Measurements from ENCODE around the gene SRPK2. TPM values are rescaled to one million over a fixed set of nuclear protein-coding genes. Genes with fewer than 3 reads are reported as not detected.

The SRPK2 gene
- total and polyA plus RNA-seq, 2 of the 13 experiments (the other 11 are each of a cell fraction or from before 2014, with no cell fraction given) = 10.1 to 22.3 TPM

- TF ChIP-seq PRDM10 (CRISPR knock-in tag; IDR thresholded peaks at IDR 0.05; ENCODE audit: low read depth) (no peak), ZNF317 (CRISPR knock-in tag; IDR thresholded peaks at IDR 0.05) (no peak), ZNF766 (CRISPR knock-in tag; IDR thresholded peaks at IDR 0.05; ENCODE audit: borderline replicate concordance) (no peak)
Observed at GRCh38 chr7:105096306-105096705, 292.4 kb downstream of the SRPK2 start (continued).

GRCh38 chr7:105094966-105095365 lies 293.8 kb downstream of the SRPK2 start:
- no peak overlapping the region for H3K4me3 ChIP-seq (replicated peaks in 1 of 3; ENCODE audit: insufficient read depth in 1 of 3, low read depth in 2 of 3, low read length in 3 of 3)
- no peak overlapping the region for H3K9ac ChIP-seq (ENCODE audit: insufficient read depth, low read depth, low read length)
- no peak for TF ChIP-seq ZNF574 (CRISPR knock-in tag; IDR thresholded peaks at IDR 0.05)
- peak in 1 of 2 experiments; percentile 25; a peak in 1 of 4 replicates for TF ChIP-seq MAFK (conservative IDR thresholded peaks at IDR 0.05 in 1 of 2, IDR thresholded peaks at IDR 0.05 in 1 of 2; ENCODE audit: low read length in 2 of 2)
- no peak for TF ChIP-seq ZNF710 (CRISPR knock-in tag; IDR thresholded peaks at IDR 0.05; ENCODE audit: borderline replicate concordance)
- no peak for TF ChIP-seq ZNF276 (CRISPR knock-in tag; IDR thresholded peaks at IDR 0.05; ENCODE audit: low read depth)
- H3K27me3 ChIP-seq (ENCODE audit: control insufficient read depth in 1 of 2, insufficient read depth in 2 of 2, low read length in 2 of 2) = no peaks in the 10 kb centered on the region
- H2AFZ ChIP-seq (ENCODE audit: low read length) = no peak overlapping the region
- FAIRE-seq (no peak), ATAC-seq (no peak), DNase-seq (ENCODE audit: low spot score) (no peak)
- H3K27ac ChIP-seq (ENCODE audit: extremely low read length, insufficient read depth, low read length) = no peak overlapping the region
- H4K20me1 ChIP-seq (ENCODE audit: insufficient read depth, low read length) = no peaks in the 10 kb centered on the region
- ChIA-PET POLR2A (no interaction called here), CTCF (ENCODE audit: low intra/inter-chr PET ratio, low total read pairs) (no interaction called here)
- H3K4me2 ChIP-seq (ENCODE audit: low read depth, low read length) = no peak overlapping the region
- H3K36me3 ChIP-seq (replicated peaks in 1 of 2; ENCODE audit: control insufficient read depth in 1 of 2, insufficient read depth in 2 of 2, low read length in 2 of 2) = peaks cover 3 to 61% of the 10 kb centered on the region in 2 experiments; a peak in 4 of 5 replicates
- no peaks in the 10 kb centered on the region for H3K79me2 ChIP-seq (ENCODE audit: insufficient read depth, low read length)
- H3K4me1 ChIP-seq (ENCODE audit: insufficient read depth, low read length) = no peaks in the 10 kb centered on the region
- H3K9me3 ChIP-seq (ENCODE audit: low read length) = no peaks in the 10 kb centered on the region
- intact Hi-C loops (cut with micrococcal nuclease; ENCODE audit: unreplicated experiment) = no loop called here
- in situ Hi-C loops (cut with HindIII; ENCODE audit: extremely low pct_ligation_motif_present, low pct_unique_long_range_greater_than_20kb) = no loop called here
- no TSS peak for BruUV-seq (replicated peaks)

Measured in HepG2 (cell line).